Smooth muscle cell (in vitro differentiated cells): ENCODE measurements around the gene POLR2H. TPM values are rescaled to one million over a fixed set of nuclear protein-coding genes. Genes with fewer than 3 reads are reported as not detected.
A peak's percentile ranks its signal among the peaks of the same experiment; 100 is the strongest.

ENCODE experiments used
- DNase-seq: peaks from one replicate; lab custom pipeline; 2025; ENCODE audit not compliant: unreplicated experiment; lab: John Stamatoyannopoulos, UW
- H2AFZ ChIP-seq: fragments of 200-600 bp; sonication (generic); 2 replicates; pipeline ENCODE4 v1.6.0; 2016; ENCODE audit warnings: antibody characterized with exemption, low read depth, mild to moderate bottlenecking
- H3F3A ChIP-seq: fragments of 200-600 bp; sonication (generic); 2 replicates; pipeline ENCODE4 v1.6.0; 2017; ENCODE audit warnings: antibody characterized with exemption, low read depth
- H3K27ac ChIP-seq: fragments of 200-600 bp; sonication (generic); 2 replicates; pipeline ENCODE4 v1.5.1; 2016; ENCODE audit warnings: low read depth, mild to moderate bottlenecking
- H3K27me3 ChIP-seq: fragments of 200-600 bp; sonication (generic); 2 replicates; pipeline ENCODE4 v1.6.1; 2016; ENCODE audit warnings: low read depth, mild to moderate bottlenecking
- H3K36me3 ChIP-seq: fragments of 200-600 bp; sonication (generic); 2 replicates; pipeline ENCODE4 v1.5.1; 2016; ENCODE audit warnings: low read depth
- H3K4me1 ChIP-seq: fragments of 200-600 bp; sonication (generic); 2 replicates; pipeline ENCODE4 v1.5.1; 2016; ENCODE audit warnings: low read depth
- H3K4me2 ChIP-seq: fragments of 200-600 bp; sonication (generic); 2 replicates; pipeline ENCODE4 v1.6.0; 2016; ENCODE audit warnings: mild to moderate bottlenecking
- H3K4me3 ChIP-seq: fragments of 200-600 bp; sonication (generic); 2 replicates; pipeline ENCODE4 v1.5.1; 2016; ENCODE audit warnings: mild to moderate bottlenecking
- H3K79me2 ChIP-seq: fragments of 200-600 bp; sonication (generic); 2 replicates; pipeline ENCODE4 v1.6.0; 2016; ENCODE audit warnings: low read depth, mild to moderate bottlenecking
- H3K9ac ChIP-seq: fragments of 200-600 bp; sonication (generic); 2 replicates; pipeline ENCODE4 v1.6.0; 2016; ENCODE audit warnings: low read depth
- H3K9me3 ChIP-seq: fragments of 200-600 bp; sonication (generic); replicated peaks from 2 replicates; pipeline ENCODE4 v1.5.1; 2016; ENCODE audit warnings: low read depth
- H4K20me1 ChIP-seq: fragments of 200-600 bp; sonication (generic); 2 replicates; pipeline ENCODE4 v1.6.0; 2016; ENCODE audit warnings: low read depth
- CTCF ChIP-seq: fragments of 200-600 bp; sonication (generic); IDR thresholded peaks from 2 replicates; pipeline ENCODE4 v1.5.1; 2017; ENCODE audit warnings: borderline replicate concordance, mild to moderate bottlenecking, antibody characterized with exemption; ENCODE audit not compliant: insufficient read depth, poor library complexity, severe bottlenecking
- WGBS: methylation state at CpG from one replicate; pipeline ENCODE4 v1.1.7; 2016; ENCODE audit warnings: low lambda C conversion rate; 5-methylcytosine and 5-hydroxymethylcytosine counted together
- polyA plus RNA-seq: library from polyadenylated mRNA; unstranded; fragments of >200 nt; fragmentation: Nextera tagmentation; extraction: Ambion mirVana; gene quantifications from 2 replicates; pipeline ENCODE4 v1.2.1, GENCODE V29; 2016
- total RNA-seq: library from RNA; depleted of rRNA; stranded (reverse); fragments of >200 nt; gene quantifications from 2 replicates; pipeline ENCODE4 v1.2.3, GENCODE V29; 2014

POLR2H gene
- total and polyA plus RNA-seq, 2 experiments from 2014 or later, result 77.9 to 154 TPM

- peak overlapping the region; percentile 100 for H3K27ac ChIP-seq
- no peaks in the 10 kb centered on the region for H3K27me3 ChIP-seq
- 57% methylated on average over 4 of the region's 4 CpGs for WGBS
- H3K4me2 ChIP-seq, result peak overlapping the region; percentile 95
- no peaks in the 10 kb centered on the region for H3K9me3 ChIP-seq
- H3K9ac ChIP-seq, result peak overlapping the region; percentile 97
- peaks cover 39% of the 10 kb centered on the region for H3F3A ChIP-seq
- peak overlapping the region; percentile 88 for H3K4me3 ChIP-seq
- H3K36me3 ChIP-seq, result peaks cover 3% of the 10 kb centered on the region
- no peak for TF ChIP-seq CTCF
- DNase-seq, result no peak
- peaks cover 26% of the 10 kb centered on the region for H3K79me2 ChIP-seq
- H4K20me1 ChIP-seq, result peaks cover 79% of the 10 kb centered on the region
- H2AFZ ChIP-seq, result no peak overlapping the region
- H3K4me1 ChIP-seq, result peaks cover 19% of the 10 kb centered on the region
Observed at GRCh38 chr3:184335291-184335660, 26.2 kb upstream of the POLR2H start.

- under 1% methylated on average over 38 of the region's 77 CpGs for WGBS
Observed at GRCh38 chr3:184335661-184336546, 25.6 kb upstream of the POLR2H start.

GRCh38 chr3:184336547-184337398 is 24.7 kb upstream of the POLR2H start:
- H3K36me3 ChIP-seq, result peaks cover 2% of the 10 kb centered on the region
- H2AFZ ChIP-seq, result no peak overlapping the region
- DNase-seq, result no peak
- H3K79me2 ChIP-seq, result peaks cover 15% of the 10 kb centered on the region
- peak overlapping the region; percentile 95 for H3K4me2 ChIP-seq
- peaks cover 19% of the 10 kb centered on the region for H3K4me1 ChIP-seq
- H4K20me1 ChIP-seq, result peaks cover 78% of the 10 kb centered on the region
- H3K9ac ChIP-seq, result peak overlapping the region; percentile 97
- peak overlapping the region; percentile 88 for H3K4me3 ChIP-seq
- H3K27ac ChIP-seq, result peak overlapping the region; percentile 100
- peaks cover 25% of the 10 kb centered on the region for H3F3A ChIP-seq
- H3K27me3 ChIP-seq, result no peaks in the 10 kb centered on the region
- no peak for TF ChIP-seq CTCF
- H3K9me3 ChIP-seq, result no peaks in the 10 kb centered on the region
- WGBS, result 37% methylated on average over 17 of the region's 17 CpGs

More at GRCh38 chr3:184335661-184336546, 25.6 kb upstream of the POLR2H start:
- H3K4me1 ChIP-seq, result peaks cover 19% of the 10 kb centered on the region
- peak; percentile 88 for DNase-seq
- peak overlapping the region; percentile 97 for H3K9ac ChIP-seq
- peak overlapping the region; percentile 88 for H3K4me3 ChIP-seq
- H3K27ac ChIP-seq, result peak overlapping the region; percentile 100
- H3K79me2 ChIP-seq, result peaks cover 20% of the 10 kb centered on the region
- H4K20me1 ChIP-seq, result peaks cover 78% of the 10 kb centered on the region
- H3K27me3 ChIP-seq, result no peaks in the 10 kb centered on the region
- peaks cover 34% of the 10 kb centered on the region for H3F3A ChIP-seq
- no peak overlapping the region for H2AFZ ChIP-seq
- no peaks in the 10 kb centered on the region for H3K9me3 ChIP-seq
- H3K36me3 ChIP-seq, result peaks cover 3% of the 10 kb centered on the region
- no peak for TF ChIP-seq CTCF
- H3K4me2 ChIP-seq, result peak overlapping the region; percentile 95
